ENCODE data around the gene NDUFS7. TPM values are rescaled to one million over a fixed set of nuclear protein-coding genes. Genes with fewer than 3 reads are reported as not detected.
A peak's percentile ranks its signal among the peaks of the same experiment; 100 is the strongest.

NDUFS7 gene
- total and polyA plus RNA-seq, 8 donors = 31.6 to 217 (median 117) TPM

GRCh38 chr19:1399745-1400144 lies 16.0 kb downstream of the NDUFS7 start:
- peaks cover 0 to 20% (median 0%) of the 10 kb centered on the region in 3 donors for H3K27me3 ChIP-seq
- H3K4me3 ChIP-seq = no peak overlapping the region
- H3K27ac ChIP-seq = no peak overlapping the region
- DNase-seq = no peak
- TF ChIP-seq EP300 (IDR thresholded peaks at IDR 0.05) = no peak
- no peaks in the 10 kb centered on the region for H3K9me3 ChIP-seq
- intact Hi-C loops (cut with DNase I; ENCODE audit: low total_unique reads) = no loop called here
- peaks cover 0 to under 1% (median 0%) of the 10 kb centered on the region in 4 donors for H3K36me3 ChIP-seq
- peaks cover 42 to 66% (median 63%) of the 10 kb centered on the region in 4 donors for H3K4me1 ChIP-seq
- 89 to 95% (median 90%) methylated on average over 7 to 15 of the region's 15 CpGs for WGBS, 5 donors

- DNase-seq = peak; percentile 79 to 80
- peak overlapping the region in 4 of 5 donors; percentile 53 to 61 (median 57) for H3K27ac ChIP-seq
- H3K36me3 ChIP-seq = no peaks in the 10 kb centered on the region
- H3K27me3 ChIP-seq = peaks cover 0 to 20% (median 0%) of the 10 kb centered on the region in 3 donors
- intact Hi-C loops (cut with DNase I; ENCODE audit: low total_unique reads) = no loop called here
- 9 to 38% (median 13%) methylated on average over 15 to 36 of the region's 36 CpGs for WGBS, 5 donors
- peak overlapping the region; percentile 60 to 88 (median 64) for H3K4me3 ChIP-seq
- no peak for TF ChIP-seq EP300 (IDR thresholded peaks at IDR 0.05)
- TF ChIP-seq POLR2AphosphoS5 (IDR thresholded peaks at IDR 0.05) = peak in 1 of 3 donors; percentile 14
- peaks cover 34 to 59% (median 55%) of the 10 kb centered on the region in 4 donors for H3K4me1 ChIP-seq
- H3K9me3 ChIP-seq = no peaks in the 10 kb centered on the region
Measured at GRCh38 chr19:1400281-1401137, 16.8 kb downstream of the NDUFS7 start.

GRCh38 chr19:1401138-1401888 lies 17.6 kb downstream of the NDUFS7 start, which contains the start of gene GAMT:
TSS of gene GAMT (minus strand) at chr19:1401542. CDS start at chr19:1401476, 66 bp downstream.
- peaks cover 26 to 56% (median 53%) of the 10 kb centered on the region in 4 donors for H3K4me1 ChIP-seq
- H3K27me3 ChIP-seq = peaks cover 0 to 20% (median 0%) of the 10 kb centered on the region in 3 donors
- intact Hi-C loops (cut with DNase I; ENCODE audit: low total_unique reads) = no loop called here
- peak within 1 kb of the TSS; percentile 60 to 88 (median 64) for H3K4me3 ChIP-seq
- H3K27ac ChIP-seq = peak within 1 kb of the TSS in 4 of 5 donors; percentile 53 to 61 (median 57)
- H3K9me3 ChIP-seq = no peaks in the 10 kb centered on the region
- 2 to 6% (median 3%) methylated on average over 11 to 87 of the region's 87 CpGs for WGBS, 5 donors
- TF ChIP-seq EP300 (IDR thresholded peaks at IDR 0.05) (no peak), POLR2A (IDR thresholded peaks at IDR 0.05) (no peak), POLR2AphosphoS5 (IDR thresholded peaks at IDR 0.05) (no peak)
- TF ChIP-seq, protein P1, sequence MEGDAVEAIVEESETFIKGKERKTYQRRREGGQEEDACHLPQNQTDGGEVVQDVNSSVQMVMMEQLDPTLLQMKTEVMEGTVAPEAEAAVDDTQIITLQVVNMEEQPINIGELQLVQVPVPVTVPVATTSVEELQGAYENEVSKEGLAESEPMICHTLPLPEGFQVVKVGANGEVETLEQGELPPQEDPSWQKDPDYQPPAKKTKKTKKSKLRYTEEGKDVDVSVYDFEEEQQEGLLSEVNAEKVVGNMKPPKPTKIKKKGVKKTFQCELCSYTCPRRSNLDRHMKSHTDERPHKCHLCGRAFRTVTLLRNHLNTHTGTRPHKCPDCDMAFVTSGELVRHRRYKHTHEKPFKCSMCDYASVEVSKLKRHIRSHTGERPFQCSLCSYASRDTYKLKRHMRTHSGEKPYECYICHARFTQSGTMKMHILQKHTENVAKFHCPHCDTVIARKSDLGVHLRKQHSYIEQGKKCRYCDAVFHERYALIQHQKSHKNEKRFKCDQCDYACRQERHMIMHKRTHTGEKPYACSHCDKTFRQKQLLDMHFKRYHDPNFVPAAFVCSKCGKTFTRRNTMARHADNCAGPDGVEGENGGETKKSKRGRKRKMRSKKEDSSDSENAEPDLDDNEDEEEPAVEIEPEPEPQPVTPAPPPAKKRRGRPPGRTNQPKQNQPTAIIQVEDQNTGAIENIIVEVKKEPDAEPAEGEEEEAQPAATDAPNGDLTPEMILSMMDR (IDR thresholded peaks at IDR 0.05) = peak in 5 of 7 experiments; percentile 3 to 60 (median 32)
- peak in 1 of 2 donors; percentile 84 for DNase-seq
- H3K36me3 ChIP-seq = no peaks in the 10 kb centered on the region

DNA sequence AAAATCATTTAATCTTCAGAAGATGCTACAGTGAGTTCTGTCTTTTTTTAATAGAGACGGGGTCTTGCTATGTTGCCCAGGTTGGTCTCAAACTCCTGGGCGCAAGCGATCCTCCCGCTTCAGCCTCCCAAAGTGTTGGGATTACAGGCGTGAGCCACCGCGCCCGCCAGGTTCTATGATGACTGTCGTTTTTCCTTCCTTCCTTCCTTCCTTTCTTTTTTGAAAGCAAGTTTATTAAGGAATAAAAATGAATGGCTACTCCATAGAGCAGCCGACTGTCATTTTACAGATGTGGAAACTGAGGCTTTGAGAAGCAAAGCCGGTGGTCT lies 18.1 kb downstream of the NDUFS7 start:
- H3K36me3 ChIP-seq = no peaks in the 10 kb centered on the region
- H3K27me3 ChIP-seq = peaks cover 0 to 20% (median 0%) of the 10 kb centered on the region in 3 donors
- no peak for DNase-seq
- H3K9me3 ChIP-seq = no peaks in the 10 kb centered on the region
- TF ChIP-seq, protein P1 (IDR thresholded peaks at IDR 0.05) = peak in 1 of 7 experiments; percentile 2
- TF ChIP-seq POLR2A (IDR thresholded peaks at IDR 0.05) (no peak), EP300 (IDR thresholded peaks at IDR 0.05) (no peak), POLR2AphosphoS5 (IDR thresholded peaks at IDR 0.05) (no peak)
- 58 to 70% (median 67%) methylated on average over 11 of the region's 11 CpGs for WGBS, 5 donors
- intact Hi-C loops (cut with DNase I; ENCODE audit: low total_unique reads) = no loop called here
- peak overlapping the region in 1 of 5 donors; percentile 61 for H3K27ac ChIP-seq
- H3K4me3 ChIP-seq = peak overlapping the region; percentile 60 to 88 (median 64)
- H3K4me1 ChIP-seq = peaks cover 23 to 56% (median 53%) of the 10 kb centered on the region in 4 donors

All from stomach (tissue), 9 donors.